ENCODE measurements around the gene MEP1B.
"Not testable (repeated sequence)": the region's sequence is repeated elsewhere in the genome, so short reads cannot be mapped to it uniquely, and the experiment has no call there.

Gene MEP1B

DNA sequence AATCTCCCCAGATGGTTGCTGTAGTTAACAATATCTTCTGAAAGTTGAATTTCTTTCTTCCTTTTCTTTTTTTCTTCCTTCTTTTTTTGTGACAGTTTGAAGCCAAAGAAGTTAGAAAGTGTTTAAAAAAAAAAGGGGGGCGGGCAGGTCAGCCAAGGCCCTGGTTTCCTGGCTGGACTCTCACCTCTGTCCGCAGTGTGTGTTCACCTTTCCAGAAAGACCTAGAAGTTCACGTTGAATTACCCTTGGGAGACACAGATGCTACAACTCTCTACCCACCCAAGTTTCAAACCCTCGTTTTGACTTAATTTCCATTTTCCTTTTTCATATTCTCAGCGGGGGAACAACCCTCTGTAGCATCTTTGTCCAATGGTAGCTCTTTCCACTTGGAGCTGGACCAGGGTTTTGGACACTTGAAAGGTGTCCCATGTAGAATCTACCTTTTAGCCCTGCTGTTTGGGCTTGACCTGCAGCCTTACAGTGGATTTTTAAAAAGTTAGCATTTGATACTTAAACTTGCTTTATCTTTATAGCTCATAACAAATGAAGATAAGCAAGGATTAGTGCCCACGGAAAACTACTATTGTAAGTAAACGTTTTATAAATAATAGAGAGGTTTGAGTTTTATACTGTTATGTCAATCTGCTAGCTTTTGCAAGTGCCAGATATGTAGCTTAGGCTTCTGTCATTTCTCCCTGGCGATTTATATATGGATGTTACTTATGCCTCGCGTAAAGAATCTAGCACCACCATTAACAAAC is 20.0 kb downstream of the MEP1B start:
- DNase-seq, result no peak

DNA sequence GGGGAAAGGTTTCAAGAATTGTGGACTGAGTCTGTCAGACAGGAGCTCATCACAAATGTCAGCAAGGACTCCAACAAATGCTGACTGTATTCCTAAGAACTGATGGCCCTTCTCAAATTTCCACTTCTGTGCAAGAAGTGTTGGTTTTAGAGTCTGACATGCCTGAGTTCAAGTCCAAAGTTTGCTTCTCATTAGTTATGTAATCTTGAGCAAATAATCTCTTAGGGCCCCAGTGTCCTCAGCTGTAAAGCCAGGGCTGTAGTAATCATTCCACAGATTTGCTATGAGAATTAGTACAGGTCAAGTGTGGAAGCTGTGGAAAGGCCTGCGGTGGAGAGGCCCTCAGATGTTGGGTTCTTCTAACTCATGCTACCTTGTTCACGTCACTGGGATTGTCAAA is 23.9 kb downstream of the MEP1B start:
- DNase-seq, result no peak

DNA sequence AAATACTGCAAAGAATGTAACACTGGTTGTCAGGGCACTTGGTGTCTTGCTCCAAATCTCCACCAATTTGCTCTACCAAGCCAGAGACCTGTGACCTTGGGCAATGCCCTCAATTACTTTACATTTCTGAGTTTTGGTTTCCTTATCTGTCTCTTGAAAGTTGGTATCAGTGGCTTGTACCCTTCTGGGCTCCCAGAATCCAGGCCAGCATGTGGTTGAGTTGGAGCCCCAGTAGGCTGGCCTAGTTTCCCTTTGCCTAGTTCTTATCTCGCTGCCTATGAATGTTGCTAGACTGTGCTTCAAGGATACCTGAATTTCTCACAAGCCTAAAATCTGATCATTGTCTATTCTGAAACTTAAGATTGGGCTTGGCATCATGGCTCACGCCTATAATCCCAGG is 26.6 kb downstream of the MEP1B start:
- no peak for DNase-seq

DNA sequence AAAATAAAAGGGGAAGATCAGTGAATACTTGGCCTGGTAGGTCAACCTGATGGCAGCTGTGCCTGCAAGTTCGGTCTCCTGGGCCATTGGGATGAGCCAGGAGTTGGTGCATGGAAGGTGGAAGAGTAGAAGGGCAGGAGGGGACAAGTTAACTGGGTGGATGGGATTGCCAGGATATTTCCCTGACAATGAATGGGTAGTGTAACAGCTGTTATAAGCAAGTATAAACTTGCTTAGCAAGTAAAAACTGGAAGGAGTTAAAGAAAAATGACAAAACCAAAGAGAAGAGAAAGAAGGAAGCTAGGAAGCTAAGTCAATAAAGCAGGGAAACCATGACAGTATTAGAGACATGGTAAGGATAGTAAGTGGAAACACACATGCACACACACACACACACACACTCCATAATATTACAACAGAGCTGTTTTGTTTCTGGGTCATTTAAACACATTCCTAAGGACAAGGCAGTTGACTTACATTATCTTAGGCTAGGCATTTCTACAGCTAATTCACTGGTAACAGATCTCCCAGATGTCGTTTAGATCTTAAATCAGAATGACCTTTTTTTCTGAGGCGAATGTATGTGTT is 29.7 kb downstream of the MEP1B start:
- no peak for DNase-seq

DNA sequence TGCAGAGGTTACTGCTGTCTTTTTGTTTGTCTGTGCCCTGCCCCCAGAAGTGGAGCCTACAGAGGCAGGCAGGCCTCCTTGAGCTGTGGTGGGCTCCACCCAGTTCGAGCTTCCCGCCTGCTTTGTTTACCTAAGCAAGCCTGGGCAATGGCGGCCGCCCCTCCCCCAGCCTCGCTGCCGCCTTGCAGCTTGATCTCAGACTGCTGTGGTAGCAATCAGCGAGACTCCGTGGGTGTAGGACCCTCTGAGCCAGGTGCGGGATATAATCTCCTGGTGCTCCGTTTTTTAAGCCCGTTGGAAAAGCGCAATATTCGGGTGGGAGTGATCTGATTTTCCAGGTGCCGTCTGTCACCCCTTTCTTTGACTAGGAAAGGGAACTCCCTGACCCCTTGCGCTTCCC is 43.5 kb downstream of the MEP1B start:
- DNase-seq, result not testable (repeated sequence)

DNA sequence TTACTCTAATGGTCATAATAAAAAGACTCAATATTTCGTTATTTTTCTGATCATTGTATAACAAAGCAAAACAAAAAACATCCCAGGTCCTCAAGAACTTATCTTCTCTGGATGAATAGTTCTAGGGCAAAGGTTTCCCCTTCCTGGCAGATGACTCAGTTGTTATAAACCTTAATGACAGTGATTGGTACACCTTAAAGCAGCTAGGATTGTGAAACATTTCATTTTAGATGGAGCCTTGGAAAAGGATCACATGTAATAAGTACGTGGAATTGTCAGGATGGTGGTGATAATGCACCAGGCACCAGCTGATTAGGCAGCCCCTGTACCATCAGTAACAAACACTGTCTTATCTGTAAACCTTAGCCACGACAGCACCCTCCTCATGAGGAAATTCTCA is 47.2 kb downstream of the MEP1B start:
- DNase-seq, result no peak

DNA sequence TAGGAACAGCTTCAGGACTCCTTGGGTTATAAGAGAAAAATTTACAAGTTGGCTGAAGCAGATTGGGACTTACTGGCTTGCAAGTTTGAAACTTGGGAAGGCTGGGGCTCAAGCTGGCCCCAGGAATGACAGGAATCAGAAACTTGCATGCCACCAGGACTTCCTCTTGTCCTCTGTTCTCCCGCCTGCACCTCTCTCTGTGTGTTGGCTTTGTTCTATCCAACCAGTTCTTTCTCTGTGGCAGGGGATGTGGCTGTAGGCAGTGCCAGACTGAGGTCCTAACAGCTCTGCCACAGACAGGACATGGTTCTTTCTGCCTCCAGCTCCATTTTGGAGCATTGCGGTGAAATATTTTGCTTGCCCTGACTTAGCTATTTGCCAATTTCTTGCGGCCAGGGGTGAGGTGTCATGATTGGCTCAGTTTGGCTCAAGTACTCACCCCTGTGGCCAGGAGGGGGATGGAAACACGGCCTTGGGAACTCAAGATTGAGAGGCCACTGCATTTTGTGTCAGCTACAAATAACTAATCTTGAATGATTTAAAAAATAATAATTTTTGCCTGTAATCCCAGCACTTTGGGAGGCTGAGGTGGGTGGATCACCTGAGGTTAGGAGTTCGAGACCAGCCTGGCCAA is 48.9 kb downstream of the MEP1B start:
- no peak for DNase-seq

DNA sequence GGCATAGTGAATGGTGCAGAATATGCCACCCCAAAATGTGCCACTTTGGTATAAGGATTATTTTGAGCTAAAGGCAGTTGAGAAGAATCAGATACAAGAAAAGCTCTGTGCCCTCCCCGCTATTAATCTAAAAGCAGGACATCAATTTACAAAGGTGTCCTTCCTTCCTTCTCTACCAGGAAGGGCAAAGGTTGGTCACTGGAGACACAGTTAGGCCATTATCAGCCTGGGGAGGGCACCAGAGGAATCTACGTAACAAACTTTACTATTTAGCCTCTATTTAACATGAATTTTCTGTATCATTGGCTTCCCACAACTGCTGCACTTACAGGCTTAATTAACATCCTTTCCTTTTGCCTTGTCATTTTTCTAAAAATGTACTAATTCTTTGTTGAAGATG is 52.6 kb downstream of the MEP1B start:
- no peak for DNase-seq

DNA sequence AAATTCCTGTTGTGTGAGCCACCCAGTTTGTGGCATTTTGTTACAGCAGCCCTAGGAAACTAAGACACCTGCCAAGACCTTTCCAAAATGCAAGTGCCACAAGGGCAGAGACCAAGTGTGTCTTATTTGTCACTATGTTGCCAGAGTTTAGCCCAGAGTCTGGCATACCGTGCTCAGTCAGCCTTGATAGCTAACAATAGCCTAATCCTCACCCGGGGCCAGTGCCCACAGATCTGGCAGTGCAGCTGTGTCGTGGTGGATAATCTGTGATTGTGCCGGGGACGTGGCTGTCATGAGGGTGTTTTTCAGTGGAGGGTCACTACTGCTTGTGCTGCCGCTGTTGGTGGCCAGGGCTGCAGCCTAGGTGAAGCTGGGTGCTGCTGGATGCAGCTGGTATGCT is 53.5 kb downstream of the MEP1B start:
- no peak for DNase-seq

DNA sequence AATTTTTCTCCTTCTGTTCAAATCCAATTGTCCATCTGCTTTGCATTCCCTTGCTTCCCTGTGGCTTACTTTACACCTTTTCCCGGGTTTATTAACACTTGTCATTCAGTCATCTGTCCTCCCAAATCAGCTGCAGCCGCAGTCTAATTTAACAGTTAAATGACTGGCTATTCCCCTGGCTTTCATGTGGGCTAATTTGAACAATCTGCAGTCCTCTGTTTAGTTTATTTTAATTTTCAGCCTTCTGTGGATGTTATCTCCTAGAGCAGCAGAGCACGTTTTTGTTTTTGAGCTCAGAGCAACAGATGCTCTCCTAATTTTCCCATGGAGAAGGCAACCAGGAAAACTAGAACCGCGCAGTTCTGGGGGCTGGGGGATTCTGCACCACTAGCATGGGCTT is 55.0 kb downstream of the MEP1B start:
- no peak for DNase-seq

DNA sequence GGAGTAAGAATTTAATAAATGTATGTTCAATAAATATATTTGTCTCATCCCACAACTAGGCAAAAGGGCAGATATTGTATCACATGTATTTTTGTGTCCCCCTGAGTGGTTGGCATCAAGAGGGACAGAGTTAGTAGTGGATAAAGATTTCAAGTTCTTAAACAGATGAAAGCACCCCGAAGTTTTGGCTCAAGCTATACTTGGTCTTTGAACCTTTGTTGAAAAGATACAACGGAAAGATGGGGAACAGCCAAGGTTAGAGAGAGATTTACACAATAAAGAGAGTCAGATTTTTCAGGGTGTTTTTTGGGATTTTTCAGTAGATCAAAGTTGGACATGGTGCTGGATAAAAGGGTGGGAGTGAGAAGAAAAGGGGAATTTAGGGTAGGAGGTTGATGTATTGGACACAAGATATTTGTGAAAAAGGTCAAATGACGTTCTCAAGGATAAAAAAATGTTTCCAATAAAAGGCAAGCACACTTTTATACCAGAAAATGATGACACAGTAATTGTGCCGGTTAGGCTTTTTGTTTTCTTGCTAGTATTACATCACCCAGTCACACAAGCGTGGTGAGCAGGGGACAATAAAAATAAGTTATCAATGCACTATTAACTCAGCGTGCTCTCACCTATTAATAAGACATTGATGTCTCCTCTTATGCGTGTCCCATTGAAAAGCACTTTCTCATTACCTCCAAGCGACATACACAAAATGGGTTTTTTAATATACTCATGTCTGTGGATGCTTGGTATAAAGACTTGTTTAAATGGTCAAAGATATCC is 59.5 kb downstream of the MEP1B start:
- DNase-seq, result no peak

DNA sequence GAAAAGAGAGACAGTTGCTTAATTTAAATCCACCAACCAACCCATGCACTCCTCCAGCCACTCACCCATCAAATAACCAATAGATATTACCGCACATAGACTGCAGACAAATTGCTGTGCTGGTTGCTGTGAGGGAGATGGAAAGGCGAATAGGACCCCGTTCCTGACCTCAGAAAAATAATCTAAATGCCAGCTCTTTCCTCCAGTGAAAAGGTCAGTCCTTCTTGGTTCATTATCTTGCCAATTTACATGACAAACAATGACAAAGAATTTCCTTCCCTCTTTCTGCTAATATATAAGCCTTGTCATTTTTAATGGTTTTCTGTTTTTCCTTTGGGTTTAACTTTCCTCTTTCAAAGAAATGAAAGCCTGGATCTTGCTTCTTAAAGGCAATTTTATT is 61.6 kb downstream of the MEP1B start:
- DNase-seq, result no peak

DNA sequence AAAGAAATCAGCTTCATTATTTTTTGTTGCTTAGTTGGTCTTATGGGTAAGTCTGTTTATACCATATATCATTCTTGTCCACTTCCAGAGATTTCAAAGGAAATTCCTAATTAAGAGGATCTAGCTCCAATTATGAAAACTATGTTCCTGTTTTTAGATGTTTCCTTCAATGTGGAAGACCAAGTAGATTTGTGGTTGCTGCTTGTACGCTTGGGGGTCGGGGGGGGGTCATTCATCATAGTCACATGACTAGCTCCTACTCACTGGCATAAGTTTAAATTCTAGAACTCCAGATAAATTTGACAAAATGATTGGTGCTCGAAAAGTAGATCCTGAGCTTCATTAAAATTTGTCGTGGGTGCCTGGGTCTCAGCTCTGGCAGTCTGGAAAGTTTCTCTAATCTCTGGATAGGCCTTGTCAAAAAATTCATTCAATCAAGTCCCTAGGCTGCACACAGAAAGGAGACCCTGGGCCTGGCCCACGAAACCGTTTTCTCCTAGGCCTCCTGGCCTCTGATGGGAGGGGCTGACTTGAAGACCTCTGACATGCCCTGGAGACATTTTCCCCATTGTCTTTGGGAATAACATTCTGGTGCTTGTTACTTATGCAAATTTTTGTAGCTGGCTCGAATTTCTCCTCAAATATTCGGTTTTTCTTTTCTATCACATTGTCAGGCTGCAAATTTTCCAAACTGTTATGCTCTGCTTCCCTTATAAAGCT is 62.5 kb downstream of the MEP1B start:
- DNase-seq, result no peak

DNA sequence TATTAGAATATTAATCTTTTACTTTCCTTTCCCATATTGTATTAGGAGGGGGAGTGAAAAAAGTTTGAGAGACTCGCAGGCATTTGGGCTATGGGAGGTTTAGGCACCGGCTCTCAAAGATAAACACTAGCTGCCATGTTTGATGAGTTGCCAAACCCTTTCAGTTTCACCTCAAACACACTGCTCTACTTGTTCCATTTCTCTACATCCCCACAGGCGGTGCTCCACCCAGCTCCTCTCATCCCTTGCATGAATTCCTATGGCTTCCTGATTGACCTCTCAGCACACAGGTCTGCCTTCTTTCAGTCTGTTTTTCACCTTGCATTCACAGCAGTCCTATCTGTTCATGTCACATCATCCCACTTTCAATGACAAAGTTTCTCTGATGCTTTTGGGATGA is 65.7 kb downstream of the MEP1B start:
- no peak for DNase-seq

DNA sequence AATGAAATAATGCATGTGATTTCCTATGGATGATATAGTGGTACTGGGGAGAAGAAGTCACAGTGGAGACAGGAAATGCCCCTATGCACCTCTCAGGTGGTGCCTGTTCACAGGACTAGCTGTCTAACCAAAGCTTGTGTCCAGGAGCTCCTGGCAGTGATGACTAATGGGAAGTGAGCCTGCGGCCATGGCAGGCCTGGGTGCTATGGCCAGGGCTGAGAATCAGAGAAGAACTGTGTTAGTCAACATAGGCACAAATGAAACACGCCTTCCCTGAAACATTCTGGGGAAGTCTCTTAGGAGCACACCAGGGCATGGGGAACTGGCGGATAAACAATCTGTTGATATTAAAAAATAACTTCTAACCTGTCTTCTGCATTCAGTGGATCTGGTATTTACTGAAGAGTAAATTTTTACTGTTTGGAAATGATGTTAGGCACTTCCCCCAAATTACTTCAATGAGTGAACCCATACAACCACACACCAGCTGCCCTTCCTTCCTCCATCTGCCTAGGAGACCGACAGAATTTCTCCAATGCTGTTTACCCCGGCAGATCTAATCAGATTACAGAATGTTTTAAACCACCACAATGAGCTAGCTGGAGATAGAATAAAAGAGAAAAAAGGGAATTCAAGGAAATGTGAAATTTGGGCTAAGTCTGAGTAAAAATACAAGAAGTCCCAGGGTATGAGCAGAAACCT is 67.4 kb downstream of the MEP1B start:
- DNase-seq, result no peak

DNA sequence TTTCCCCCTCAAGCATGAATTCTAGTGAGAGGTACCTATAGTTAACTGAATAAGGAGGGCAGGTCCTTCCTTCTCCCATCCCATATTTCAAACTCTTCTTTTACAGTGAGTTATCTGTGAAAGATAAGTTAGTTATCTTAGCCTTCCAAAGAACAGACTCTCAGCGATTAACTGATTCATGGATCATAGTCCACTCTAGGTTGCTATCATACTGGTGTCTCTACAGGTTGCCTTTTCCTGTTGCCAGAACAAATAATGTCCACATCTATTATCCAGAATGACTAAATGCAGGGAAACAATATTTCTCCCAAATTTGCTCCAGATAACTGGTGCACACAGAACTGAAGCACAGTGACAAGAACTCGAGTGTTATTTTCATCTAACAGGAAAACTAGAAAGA is 68.3 kb downstream of the MEP1B start:
- DNase-seq, result no peak

DNA sequence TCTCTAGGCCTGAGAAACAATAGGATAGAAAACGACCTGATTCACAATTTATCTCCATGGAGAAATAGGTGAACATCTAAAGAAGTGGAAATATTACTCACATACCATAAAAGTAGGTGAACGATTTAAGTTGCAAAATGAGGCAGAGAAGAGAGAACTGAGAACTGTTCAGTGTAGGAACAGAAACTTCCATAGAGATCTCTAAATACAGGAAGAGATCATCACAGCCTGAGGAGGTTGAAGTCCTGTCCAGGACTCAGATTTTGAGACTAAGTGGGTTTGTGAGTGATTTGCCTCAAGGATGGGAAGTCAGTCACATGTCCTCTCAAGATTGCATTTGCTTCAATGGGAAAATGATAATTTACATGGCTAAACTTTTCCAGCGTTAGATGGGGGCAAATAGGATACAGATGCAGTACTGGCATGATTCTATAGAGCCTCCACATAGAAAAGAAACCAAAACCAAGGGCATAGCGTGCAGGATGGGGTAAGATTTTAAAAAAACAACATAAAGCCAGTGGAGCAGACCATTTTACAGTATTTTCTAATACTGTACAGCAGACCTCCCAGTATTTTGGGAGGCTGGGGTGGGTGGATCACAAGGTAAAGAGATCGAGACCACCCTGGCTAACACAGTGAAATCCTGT is 68.8 kb downstream of the MEP1B start:
- DNase-seq, result no peak

DNA sequence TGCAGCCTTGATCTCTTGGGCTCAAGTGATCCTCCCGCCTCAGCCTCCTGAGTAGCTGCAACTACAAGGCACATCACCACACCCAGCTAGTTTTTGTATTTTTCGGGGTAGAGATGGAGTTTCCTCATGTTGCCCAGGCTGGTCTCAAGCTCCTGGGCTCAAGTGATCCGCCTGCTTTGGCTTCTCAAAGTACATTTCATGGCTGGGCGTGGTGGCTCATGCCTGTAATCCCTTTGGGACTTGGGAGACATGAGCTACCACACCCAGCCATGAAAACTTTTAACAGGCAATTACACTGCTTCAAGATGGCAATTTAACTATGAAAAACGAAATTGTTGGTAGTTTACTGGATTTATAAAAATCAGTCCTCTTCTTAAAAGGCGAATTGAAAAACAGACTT is 69.7 kb downstream of the MEP1B start:
- no peak for DNase-seq

DNA sequence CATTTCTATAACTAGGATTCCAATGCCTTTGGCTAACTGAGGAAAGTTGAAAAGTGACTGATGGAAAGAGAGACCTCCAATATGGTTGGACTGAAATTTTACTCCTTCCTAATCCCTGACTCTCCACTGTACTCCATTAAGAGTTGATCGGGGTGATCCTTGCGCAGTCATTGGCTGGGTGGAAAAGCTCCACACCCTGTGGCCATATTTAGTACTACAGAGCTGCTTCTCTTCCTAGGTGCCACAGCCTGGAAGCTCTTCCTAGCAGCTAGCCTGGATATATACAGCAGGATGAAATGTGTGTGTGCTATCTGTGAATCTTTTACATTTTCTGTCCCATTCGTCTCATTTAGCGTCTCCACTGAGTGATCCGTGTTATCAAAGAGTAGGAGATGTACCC is 71.2 kb downstream of the MEP1B start:
- no peak for DNase-seq

DNA sequence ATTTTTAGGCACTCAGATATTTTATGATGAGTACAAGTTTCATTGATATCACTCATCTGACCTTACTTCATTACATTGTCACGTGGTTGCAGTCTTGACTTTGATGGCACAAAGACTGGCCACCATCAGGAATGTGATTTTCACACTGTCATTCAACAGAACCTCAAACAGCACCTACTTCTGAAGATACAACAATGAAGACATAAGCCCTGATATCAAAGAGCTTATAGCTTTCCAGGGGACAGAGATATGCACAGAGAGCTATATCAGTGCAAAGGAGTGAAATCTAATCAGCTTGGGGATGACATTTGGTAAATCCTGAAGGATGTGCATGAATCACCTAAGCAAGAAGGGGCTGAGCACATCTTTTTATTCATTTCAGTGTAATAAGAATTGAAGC is 72.3 kb downstream of the MEP1B start:
- DNase-seq, result no peak

DNA sequence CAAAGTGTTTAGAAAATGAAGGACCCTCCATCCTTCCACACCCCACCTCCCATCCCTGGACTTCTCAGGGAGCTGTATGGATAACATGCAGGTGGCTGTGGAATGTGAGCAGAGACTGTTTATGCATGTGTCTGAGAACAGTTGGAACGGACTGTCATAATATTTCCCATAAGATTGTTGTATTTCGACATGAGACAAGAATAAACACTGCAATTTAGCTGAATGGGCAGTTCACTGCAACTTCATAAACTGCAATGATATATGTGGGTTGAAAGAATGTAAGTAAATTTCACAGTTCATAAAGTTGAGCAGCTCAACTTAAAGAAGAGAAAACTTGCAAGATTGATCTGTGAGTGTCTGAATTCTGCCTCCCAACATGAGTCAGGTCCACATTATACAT is 74.6 kb downstream of the MEP1B start:
- DNase-seq, result no peak

DNA sequence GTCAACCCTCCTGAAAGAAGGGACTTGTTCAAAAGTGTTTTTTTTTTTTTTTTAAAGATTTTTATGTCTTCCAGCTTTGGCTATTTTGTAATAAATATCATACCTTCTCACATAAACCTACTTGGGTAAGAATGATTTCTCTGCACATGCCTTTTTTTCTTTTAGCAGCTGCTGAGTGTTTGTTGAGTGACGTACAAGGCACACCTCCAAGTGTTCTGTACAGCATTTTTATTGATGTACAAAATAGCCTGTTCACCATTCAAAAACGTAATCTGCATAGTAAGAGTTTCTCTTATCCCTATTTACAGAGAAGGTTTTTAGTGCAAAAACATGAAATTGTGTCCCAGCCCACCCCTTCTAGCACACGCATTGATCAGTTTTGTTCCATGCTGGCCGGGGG is 77.6 kb downstream of the MEP1B start:
- DNase-seq, result no peak
